D721Med (cell line): ENCODE results near the gene RELCH.
A peak's percentile ranks its signal among the peaks of the same experiment; 100 is the strongest.

Source experiments
- DNase-seq: peaks from one replicate; pipeline ENCODE4 v3.0.0; 2011; ENCODE audit warnings: low spot score; ENCODE audit not compliant: insufficient read length
- FAIRE-seq: peaks from 2 replicates; lab custom pipeline; 2011; peaks lifted over from hg19 to GRCh38; lab: Jason Lieb, UNC
- CTCF ChIP-seq: IDR thresholded peaks from 2 replicates; pipeline ENCODE4 v1.5.1; 2012; ENCODE audit warnings: mild to moderate bottlenecking, control low read depth; ENCODE audit not compliant: insufficient read depth; ENCODE audit errors: missing control alignments

RELCH gene

GRCh38 chr18:62226047-62226446 lies 39.0 kb downstream of the RELCH start:
- no peak for TF ChIP-seq CTCF
- DNase-seq = no peak
- FAIRE-seq = no peak

GRCh38 chr18:62236252-62236651 lies 49.2 kb downstream of the RELCH start:
- FAIRE-seq (no peak), DNase-seq (no peak)
- no peak for TF ChIP-seq CTCF

- FAIRE-seq (no peak), DNase-seq (no peak)
- TF ChIP-seq CTCF = no peak
Measured at GRCh38 chr18:62239475-62239874, 52.4 kb downstream of the RELCH start.

- no peak for TF ChIP-seq CTCF
- FAIRE-seq (peak; percentile 100), DNase-seq (no peak)
Measured at GRCh38 chr18:62242955-62243354, 55.9 kb downstream of the RELCH start.

- no peak for FAIRE-seq
- DNase-seq = no peak
- TF ChIP-seq CTCF = no peak
Measured at GRCh38 chr18:62245177-62245576, 58.1 kb downstream of the RELCH start.

- DNase-seq (no peak), FAIRE-seq (no peak)
- no peak for TF ChIP-seq CTCF
Measured at GRCh38 chr18:62245699-62246098, 58.6 kb downstream of the RELCH start.

GRCh38 chr18:62248313-62248712 lies 61.3 kb downstream of the RELCH start:
- FAIRE-seq (no peak), DNase-seq (no peak)
- no peak for TF ChIP-seq CTCF
